Measurements from ENCODE around the gene UVRAG.

DNA sequence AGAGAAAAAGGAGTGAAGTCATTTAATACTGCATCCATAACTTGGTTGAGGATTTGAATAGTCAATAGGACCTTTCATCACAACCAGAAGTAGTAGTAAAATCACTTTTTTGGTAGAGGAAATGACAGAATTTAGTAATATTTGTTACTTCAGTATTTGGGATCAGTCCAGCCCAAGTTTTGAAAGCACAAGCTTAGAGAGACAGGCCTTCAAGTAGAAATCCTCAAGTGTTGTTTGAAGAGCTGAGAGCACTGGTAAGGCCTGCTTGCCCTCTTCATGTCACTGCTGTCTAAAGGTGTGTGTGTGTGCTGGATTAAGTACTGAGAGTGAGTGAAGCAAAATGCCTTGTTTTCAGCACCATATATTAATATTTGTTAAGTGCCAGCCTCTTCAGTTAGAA is 254.0 kb downstream of the UVRAG start:
- TF ChIP-seq GATA1 (IDR thresholded peaks at IDR 0.05; ENCODE audit: low read depth, low read length) (no peak), POLR2A (IDR thresholded peaks at IDR 0.05; ENCODE audit: low read length) (no peak)
